SK-N-SH treated with all-trans-retinoic acid at 6 μM for 48 hours (cell line): ENCODE data around the gene OLFML3.

Source experiments
- ATAC-seq: fragments of 200-7000 bp; cut with Tn5 transposase; 3 replicates; pipeline ENCODE4 v1.9.1; 2020; ENCODE audit warnings: mild to moderate bottlenecking, moderate library complexity
- ARNTL ChIP-seq: fragments of 450-650 bp; formaldehyde crosslinking; IDR thresholded peaks from 2 replicates; pipeline ENCODE4 v1.5.0; 2020; ENCODE audit warnings: low read depth, mild to moderate bottlenecking, moderate library complexity, borderline replicate concordance
- BACH2 ChIP-seq: fragments of 250-450 bp; sonication (Bioruptor Pico); IDR thresholded peaks from 2 replicates; pipeline ENCODE4 v1.9.0; 2021; ENCODE audit warnings: mild to moderate bottlenecking, borderline replicate concordance
- CSDC2 ChIP-seq: fragments of 250-450 bp; sonication (Bioruptor Pico); IDR thresholded peaks from 2 replicates; pipeline ENCODE4 v1.5.0; 2020; ENCODE audit warnings: mild to moderate bottlenecking, moderate library complexity
- ESRRG ChIP-seq: fragments of 250-450 bp; sonication (Bioruptor Pico); IDR thresholded peaks from 2 replicates; pipeline ENCODE4 v1.6.1; 2021; ENCODE audit warnings: mild to moderate bottlenecking
- GLIS3 ChIP-seq: fragments of 250-450 bp; sonication (Bioruptor Pico); IDR thresholded peaks from 2 replicates; pipeline ENCODE4 v1.5.0; 2020; ENCODE audit warnings: mild to moderate bottlenecking, moderate library complexity
- ISL1 ChIP-seq: fragments of 250-450 bp; sonication (Bioruptor Pico); IDR thresholded peaks from 2 replicates; pipeline ENCODE4 v2.1.2; 2022; ENCODE audit warnings: mild to moderate bottlenecking, moderate library complexity
- OSR1 ChIP-seq: fragments of 250-450 bp; sonication (Bioruptor Pico); IDR thresholded peaks from 2 replicates; pipeline ENCODE4 v1.8.0; 2022; ENCODE audit warnings: moderate library complexity, mild to moderate bottlenecking, inconsistent platforms
- PPARA ChIP-seq: fragments of 250-450 bp; sonication (Bioruptor Pico); IDR thresholded peaks from 2 replicates; pipeline ENCODE4 v1.5.0; 2020; ENCODE audit warnings: mild to moderate bottlenecking, borderline replicate concordance
- RARB ChIP-seq: fragments of 250-450 bp; sonication (Bioruptor Pico); IDR thresholded peaks from 2 replicates; pipeline ENCODE4 v1.8.0; 2021; ENCODE audit warnings: mild to moderate bottlenecking, moderate library complexity
- SNAI2 ChIP-seq: fragments of 250-450 bp; sonication (Bioruptor Pico); IDR thresholded peaks from 2 replicates; pipeline ENCODE4 v1.5.0; 2020; ENCODE audit warnings: mild to moderate bottlenecking, moderate library complexity
- TCF4 ChIP-seq: fragments of 250-450 bp; sonication (Bioruptor Pico); IDR thresholded peaks from 2 replicates; pipeline ENCODE4 v1.8.0; 2021; ENCODE audit warnings: mild to moderate bottlenecking, moderate library complexity, borderline replicate concordance
- TOX ChIP-seq: fragments of 250-450 bp; sonication (Bioruptor Pico); IDR thresholded peaks from 2 replicates; pipeline ENCODE4 v1.8.0; 2021; ENCODE audit warnings: mild to moderate bottlenecking, moderate library complexity, borderline replicate concordance
- ZC3H10 ChIP-seq: fragments of 250-450 bp; sonication (Bioruptor Pico); IDR thresholded peaks from 2 replicates; pipeline ENCODE4 v1.5.1; 2021; ENCODE audit warnings: mild to moderate bottlenecking, moderate library complexity
- ZFP3 ChIP-seq: fragments of 250-450 bp; sonication (Bioruptor Pico); IDR thresholded peaks from 2 replicates; pipeline ENCODE4 v1.5.0; 2020; ENCODE audit warnings: mild to moderate bottlenecking, moderate library complexity
- ZFP30 ChIP-seq: fragments of 450-650 bp; formaldehyde crosslinking; IDR thresholded peaks from 2 replicates; pipeline ENCODE4 v1.5.0; 2022; ENCODE audit warnings: mild to moderate bottlenecking, moderate library complexity
- ZNF565 ChIP-seq: fragments of 450-650 bp; formaldehyde crosslinking; conservative IDR thresholded peaks from 2 replicates; pipeline ENCODE4 v1.5.0; 2020; ENCODE audit warnings: low read depth, mild to moderate bottlenecking, moderate library complexity
- ZNF8 ChIP-seq: fragments of 450-650 bp; formaldehyde crosslinking; IDR thresholded peaks from 2 replicates; pipeline ENCODE4 v1.5.0; 2020; ENCODE audit warnings: mild to moderate bottlenecking, moderate library complexity
- TF ChIP-seq, protein P1 (sequence below): fragments of 250-450 bp; sonication (Bioruptor Pico); IDR thresholded peaks from 2 replicates; pipeline ENCODE4 v1.8.0; 2020; ENCODE audit warnings: mild to moderate bottlenecking, moderate library complexity, borderline replicate concordance
- TF ChIP-seq, protein P2 (sequence below): fragments of 250-450 bp; sonication (Bioruptor Pico); IDR thresholded peaks from 2 replicates; pipeline ENCODE4 v1.5.0; 2020; ENCODE audit warnings: mild to moderate bottlenecking, moderate library complexity
- TF ChIP-seq, protein P3 (sequence below): fragments of 250-450 bp; sonication (Bioruptor Pico); IDR thresholded peaks from 2 replicates; pipeline ENCODE4 v1.5.1; 2021; ENCODE audit warnings: mild to moderate bottlenecking, moderate library complexity
- TF ChIP-seq, protein P4 (sequence below): fragments of 250-450 bp; sonication (Bioruptor Pico); IDR thresholded peaks from 2 replicates; pipeline ENCODE4 v1.5.1; 2020; ENCODE audit warnings: low read depth, mild to moderate bottlenecking, moderate library complexity
- TF ChIP-seq, protein P5 (sequence below): fragments of 250-450 bp; sonication (Bioruptor Pico); IDR thresholded peaks from 2 replicates; pipeline ENCODE4 v1.8.0; 2021; ENCODE audit warnings: low read depth, mild to moderate bottlenecking, moderate library complexity, borderline replicate concordance

OLFML3 gene

DNA sequence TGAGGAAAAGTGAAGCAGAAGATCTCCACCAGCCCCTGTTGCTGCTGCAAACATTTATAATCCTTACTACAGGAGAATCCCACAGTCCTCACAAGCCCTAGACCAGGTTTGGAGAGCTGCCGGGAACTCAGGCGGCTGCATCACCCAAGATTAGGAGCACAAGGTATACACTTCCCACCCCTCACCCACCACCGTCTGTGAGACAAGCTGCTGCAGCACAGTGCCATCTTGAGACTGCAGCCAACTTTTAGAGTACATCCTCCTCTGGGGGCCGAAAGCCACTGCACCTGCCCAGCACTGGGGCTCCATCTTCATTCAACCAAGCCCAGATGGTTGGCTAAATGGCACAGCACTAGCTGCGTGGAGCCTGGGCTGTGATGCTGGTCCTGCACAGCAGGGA, 13.8 kb downstream of the OLFML3 start:
- TF ChIP-seq ZC3H10 (no peak), ZFP30 (CRISPR knock-in tag) (no peak), ZFP3 (no peak), RARB (CRISPR knock-in tag) (no peak), TOX (CRISPR knock-in tag) (no peak), SNAI2 (no peak), BACH2 (CRISPR knock-in tag) (no peak), ZNF8 (CRISPR knock-in tag) (no peak), ISL1 (CRISPR knock-in tag) (no peak), ESRRG (no peak), OSR1 (no peak), CSDC2 (CRISPR knock-in tag) (no peak), TCF4 (no peak), PPARA (CRISPR knock-in tag) (no peak)
- TF ChIP-seq, protein P1, sequence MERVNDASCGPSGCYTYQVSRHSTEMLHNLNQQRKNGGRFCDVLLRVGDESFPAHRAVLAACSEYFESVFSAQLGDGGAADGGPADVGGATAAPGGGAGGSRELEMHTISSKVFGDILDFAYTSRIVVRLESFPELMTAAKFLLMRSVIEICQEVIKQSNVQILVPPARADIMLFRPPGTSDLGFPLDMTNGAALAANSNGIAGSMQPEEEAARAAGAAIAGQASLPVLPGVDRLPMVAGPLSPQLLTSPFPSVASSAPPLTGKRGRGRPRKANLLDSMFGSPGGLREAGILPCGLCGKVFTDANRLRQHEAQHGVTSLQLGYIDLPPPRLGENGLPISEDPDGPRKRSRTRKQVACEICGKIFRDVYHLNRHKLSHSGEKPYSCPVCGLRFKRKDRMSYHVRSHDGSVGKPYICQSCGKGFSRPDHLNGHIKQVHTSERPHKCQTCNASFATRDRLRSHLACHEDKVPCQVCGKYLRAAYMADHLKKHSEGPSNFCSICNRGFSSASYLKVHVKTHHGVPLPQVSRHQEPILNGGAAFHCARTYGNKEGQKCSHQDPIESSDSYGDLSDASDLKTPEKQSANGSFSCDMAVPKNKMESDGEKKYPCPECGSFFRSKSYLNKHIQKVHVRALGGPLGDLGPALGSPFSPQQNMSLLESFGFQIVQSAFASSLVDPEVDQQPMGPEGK = no peak
- TF ChIP-seq, protein P2, sequence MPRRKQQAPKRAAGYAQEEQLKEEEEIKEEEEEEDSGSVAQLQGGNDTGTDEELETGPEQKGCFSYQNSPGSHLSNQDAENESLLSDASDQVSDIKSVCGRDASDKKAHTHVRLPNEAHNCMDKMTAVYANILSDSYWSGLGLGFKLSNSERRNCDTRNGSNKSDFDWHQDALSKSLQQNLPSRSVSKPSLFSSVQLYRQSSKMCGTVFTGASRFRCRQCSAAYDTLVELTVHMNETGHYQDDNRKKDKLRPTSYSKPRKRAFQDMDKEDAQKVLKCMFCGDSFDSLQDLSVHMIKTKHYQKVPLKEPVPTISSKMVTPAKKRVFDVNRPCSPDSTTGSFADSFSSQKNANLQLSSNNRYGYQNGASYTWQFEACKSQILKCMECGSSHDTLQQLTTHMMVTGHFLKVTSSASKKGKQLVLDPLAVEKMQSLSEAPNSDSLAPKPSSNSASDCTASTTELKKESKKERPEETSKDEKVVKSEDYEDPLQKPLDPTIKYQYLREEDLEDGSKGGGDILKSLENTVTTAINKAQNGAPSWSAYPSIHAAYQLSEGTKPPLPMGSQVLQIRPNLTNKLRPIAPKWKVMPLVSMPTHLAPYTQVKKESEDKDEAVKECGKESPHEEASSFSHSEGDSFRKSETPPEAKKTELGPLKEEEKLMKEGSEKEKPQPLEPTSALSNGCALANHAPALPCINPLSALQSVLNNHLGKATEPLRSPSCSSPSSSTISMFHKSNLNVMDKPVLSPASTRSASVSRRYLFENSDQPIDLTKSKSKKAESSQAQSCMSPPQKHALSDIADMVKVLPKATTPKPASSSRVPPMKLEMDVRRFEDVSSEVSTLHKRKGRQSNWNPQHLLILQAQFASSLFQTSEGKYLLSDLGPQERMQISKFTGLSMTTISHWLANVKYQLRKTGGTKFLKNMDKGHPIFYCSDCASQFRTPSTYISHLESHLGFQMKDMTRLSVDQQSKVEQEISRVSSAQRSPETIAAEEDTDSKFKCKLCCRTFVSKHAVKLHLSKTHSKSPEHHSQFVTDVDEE (CRISPR knock-in tag) = no peak
- TF ChIP-seq, protein P3, sequence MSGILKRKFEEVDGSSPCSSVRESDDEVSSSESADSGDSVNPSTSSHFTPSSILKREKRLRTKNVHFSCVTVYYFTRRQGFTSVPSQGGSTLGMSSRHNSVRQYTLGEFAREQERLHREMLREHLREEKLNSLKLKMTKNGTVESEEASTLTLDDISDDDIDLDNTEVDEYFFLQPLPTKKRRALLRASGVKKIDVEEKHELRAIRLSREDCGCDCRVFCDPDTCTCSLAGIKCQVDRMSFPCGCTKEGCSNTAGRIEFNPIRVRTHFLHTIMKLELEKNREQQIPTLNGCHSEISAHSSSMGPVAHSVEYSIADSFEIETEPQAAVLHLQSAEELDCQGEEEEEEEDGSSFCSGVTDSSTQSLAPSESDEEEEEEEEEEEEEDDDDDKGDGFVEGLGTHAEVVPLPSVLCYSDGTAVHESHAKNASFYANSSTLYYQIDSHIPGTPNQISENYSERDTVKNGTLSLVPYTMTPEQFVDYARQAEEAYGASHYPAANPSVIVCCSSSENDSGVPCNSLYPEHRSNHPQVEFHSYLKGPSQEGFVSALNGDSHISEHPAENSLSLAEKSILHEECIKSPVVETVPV (CRISPR knock-in tag) = no peak
- TF ChIP-seq, protein P4, sequence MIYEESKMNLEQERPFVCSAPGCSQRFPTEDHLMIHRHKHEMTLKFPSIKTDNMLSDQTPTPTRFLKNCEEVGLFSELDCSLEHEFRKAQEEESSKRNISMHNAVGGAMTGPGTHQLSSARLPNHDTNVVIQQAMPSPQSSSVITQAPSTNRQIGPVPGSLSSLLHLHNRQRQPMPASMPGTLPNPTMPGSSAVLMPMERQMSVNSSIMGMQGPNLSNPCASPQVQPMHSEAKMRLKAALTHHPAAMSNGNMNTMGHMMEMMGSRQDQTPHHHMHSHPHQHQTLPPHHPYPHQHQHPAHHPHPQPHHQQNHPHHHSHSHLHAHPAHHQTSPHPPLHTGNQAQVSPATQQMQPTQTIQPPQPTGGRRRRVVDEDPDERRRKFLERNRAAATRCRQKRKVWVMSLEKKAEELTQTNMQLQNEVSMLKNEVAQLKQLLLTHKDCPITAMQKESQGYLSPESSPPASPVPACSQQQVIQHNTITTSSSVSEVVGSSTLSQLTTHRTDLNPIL (CRISPR knock-in tag) = no peak
- TF ChIP-seq, protein P5, sequence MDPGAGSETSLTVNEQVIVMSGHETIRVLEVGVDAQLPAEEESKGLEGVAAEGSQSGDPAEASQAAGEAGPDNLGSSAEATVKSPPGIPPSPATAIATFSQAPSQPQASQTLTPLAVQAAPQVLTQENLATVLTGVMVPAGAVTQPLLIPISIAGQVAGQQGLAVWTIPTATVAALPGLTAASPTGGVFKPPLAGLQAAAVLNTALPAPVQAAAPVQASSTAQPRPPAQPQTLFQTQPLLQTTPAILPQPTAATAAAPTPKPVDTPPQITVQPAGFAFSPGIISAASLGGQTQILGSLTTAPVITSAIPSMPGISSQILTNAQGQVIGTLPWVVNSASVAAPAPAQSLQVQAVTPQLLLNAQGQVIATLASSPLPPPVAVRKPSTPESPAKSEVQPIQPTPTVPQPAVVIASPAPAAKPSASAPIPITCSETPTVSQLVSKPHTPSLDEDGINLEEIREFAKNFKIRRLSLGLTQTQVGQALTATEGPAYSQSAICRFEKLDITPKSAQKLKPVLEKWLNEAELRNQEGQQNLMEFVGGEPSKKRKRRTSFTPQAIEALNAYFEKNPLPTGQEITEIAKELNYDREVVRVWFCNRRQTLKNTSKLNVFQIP (CRISPR knock-in tag) = no peak
- ATAC-seq = no peak

DNA sequence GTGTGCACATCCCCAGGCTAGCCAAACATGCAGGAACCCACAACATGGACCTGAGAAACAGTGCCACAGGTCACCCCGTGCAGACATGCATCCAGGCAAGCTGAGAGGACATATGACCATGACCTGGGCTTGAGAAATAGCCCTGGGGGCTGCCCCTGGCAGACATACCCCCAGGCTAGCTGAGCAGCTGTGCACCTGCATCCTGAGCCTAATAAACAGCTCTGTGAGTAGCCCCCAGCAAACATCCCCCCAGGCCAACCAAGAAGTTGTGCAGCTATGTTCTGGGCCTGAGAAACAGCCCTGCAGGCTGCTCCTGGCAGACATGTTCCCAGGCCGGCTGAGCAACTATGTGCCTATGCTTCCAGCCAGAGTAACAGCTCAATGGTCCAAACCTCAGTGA, 14.5 kb downstream of the OLFML3 start:
- no peak for ATAC-seq
- TF ChIP-seq CSDC2 (CRISPR knock-in tag) (no peak), ZNF565 (no peak), PPARA (CRISPR knock-in tag) (no peak), OSR1 (no peak), ISL1 (CRISPR knock-in tag) (no peak), TOX (CRISPR knock-in tag) (no peak), ZC3H10 (no peak), ZFP3 (no peak), RARB (CRISPR knock-in tag) (no peak), GLIS3 (CRISPR knock-in tag) (no peak), ZFP30 (CRISPR knock-in tag) (no peak), SNAI2 (no peak), ARNTL (CRISPR knock-in tag) (no peak)
- TF ChIP-seq, protein P1 = no peak
- TF ChIP-seq, protein P5 (CRISPR knock-in tag) = no peak
- TF ChIP-seq, protein P3 (CRISPR knock-in tag) = no peak
- TF ChIP-seq, protein P4 (CRISPR knock-in tag) = no peak
